ENCODE data around the gene RNF40. TPM values are rescaled to one million over a fixed set of nuclear protein-coding genes. Genes with fewer than 3 reads are reported as not detected.

The RNF40 gene
- total and polyA plus RNA-seq, 4 donors, result 54.1 to 103 (median 79.0) TPM

DNA sequence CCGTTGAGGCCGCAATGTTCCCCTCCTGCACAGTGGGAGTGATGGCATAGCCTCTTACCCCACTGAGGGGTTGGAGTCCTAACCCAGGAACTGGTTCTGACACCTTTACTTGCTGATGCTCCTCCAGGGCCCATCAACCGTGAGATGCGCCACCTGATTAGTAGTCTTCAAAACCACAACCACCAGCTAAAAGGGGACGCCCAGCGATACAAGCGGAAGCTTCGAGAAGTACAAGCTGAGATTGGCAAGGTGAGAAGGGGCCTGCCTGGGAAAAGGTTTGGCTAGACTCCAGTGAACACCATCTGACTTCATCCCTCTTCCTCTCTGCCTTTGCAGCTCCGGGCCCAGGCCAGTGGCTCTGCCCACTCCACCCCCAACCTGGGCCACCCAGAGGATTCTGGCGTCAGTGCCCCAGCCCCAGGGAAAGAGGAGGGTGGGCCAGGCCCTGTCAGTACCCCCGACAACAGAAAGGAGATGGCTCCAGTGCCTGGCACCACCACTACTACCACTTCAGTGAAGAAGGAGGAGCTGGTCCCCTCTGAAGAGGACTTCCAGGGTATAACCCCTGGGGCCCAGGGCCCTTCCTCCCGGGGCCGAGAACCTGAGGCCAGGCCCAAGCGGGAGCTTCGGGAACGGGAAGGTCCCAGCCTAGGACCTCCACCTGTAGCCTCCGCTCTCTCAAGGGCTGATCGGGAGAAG is 5.8 kb downstream of the RNF40 start:
- no peak overlapping the region for H3K27ac ChIP-seq (ENCODE audit: low read depth in 1 of 2, low read length in 1 of 2)
- H3K9me3 ChIP-seq (ENCODE audit: control insufficient read depth in 4 of 4, insufficient read depth in 3 of 4, low read length in 3 of 4), result no peaks in the 10 kb centered on the region
- TF ChIP-seq, protein P1, sequence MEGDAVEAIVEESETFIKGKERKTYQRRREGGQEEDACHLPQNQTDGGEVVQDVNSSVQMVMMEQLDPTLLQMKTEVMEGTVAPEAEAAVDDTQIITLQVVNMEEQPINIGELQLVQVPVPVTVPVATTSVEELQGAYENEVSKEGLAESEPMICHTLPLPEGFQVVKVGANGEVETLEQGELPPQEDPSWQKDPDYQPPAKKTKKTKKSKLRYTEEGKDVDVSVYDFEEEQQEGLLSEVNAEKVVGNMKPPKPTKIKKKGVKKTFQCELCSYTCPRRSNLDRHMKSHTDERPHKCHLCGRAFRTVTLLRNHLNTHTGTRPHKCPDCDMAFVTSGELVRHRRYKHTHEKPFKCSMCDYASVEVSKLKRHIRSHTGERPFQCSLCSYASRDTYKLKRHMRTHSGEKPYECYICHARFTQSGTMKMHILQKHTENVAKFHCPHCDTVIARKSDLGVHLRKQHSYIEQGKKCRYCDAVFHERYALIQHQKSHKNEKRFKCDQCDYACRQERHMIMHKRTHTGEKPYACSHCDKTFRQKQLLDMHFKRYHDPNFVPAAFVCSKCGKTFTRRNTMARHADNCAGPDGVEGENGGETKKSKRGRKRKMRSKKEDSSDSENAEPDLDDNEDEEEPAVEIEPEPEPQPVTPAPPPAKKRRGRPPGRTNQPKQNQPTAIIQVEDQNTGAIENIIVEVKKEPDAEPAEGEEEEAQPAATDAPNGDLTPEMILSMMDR (IDR thresholded peaks at IDR 0.05; ENCODE audit: control extremely low read depth, extremely low read depth), result no peak
- DNase-seq (no peak), ATAC-seq (ENCODE audit: insufficient read depth, low FRiP score) (no peak)
- no peak overlapping the region for H3K9ac ChIP-seq (ENCODE audit: insufficient read depth in 1 of 2, low read length in 2 of 2)
- no peaks in the 10 kb centered on the region for H3K27me3 ChIP-seq (ENCODE audit: control insufficient read depth in 3 of 3, insufficient read depth in 3 of 3, low read length in 2 of 3)
- 92 to 93% methylated on average over 17 to 18 of the region's 18 CpGs for WGBS, 2 donors
- H3K4me3 ChIP-seq, result no peak overlapping the region
- H3K36me3 ChIP-seq (ENCODE audit: control insufficient read depth in 4 of 4, insufficient read depth in 4 of 4, low read length in 4 of 4), result peaks cover 16 to 76% (median 64%) of the 10 kb centered on the region in 4 donors
- peaks cover 4 to 10% (median 6%) of the 10 kb centered on the region in 5 donors for H3K4me1 ChIP-seq (ENCODE audit: control insufficient read depth in 5 of 5, insufficient read depth in 5 of 5, low read length in 5 of 5)

DNA sequence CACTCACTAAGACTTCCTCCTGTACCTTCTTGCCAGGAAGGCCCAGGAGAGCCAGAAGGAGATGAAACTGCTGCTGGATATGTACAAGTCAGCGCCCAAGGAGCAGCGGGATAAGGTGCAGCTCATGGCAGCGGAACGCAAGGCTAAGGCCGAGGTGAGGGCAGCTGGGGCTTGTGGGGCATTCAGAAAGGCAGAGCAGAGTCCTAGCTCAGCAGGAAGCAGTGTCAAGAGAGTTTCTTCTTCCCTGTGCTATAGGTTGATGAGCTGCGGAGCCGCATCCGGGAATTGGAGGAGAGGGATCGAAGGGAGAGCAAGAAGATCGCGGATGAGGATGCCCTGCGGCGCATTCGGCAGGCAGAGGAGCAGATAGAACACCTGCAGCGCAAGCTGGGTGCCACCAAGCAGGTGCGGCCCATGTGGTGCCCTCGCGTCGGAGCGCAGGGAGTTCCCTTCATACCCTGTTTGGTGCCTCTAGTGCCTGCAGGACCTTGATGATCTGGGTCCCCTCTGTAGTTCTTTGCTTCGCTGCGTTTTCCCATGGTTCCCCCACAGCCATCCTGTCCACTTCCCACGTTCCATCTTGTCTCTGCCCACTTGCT is 6.6 kb downstream of the RNF40 start:
- no peak overlapping the region for H3K27ac ChIP-seq (ENCODE audit: low read depth in 1 of 2, low read length in 1 of 2)
- WGBS, 2 donors, result 97 to 98% methylated on average over 23 of the region's 23 CpGs
- peaks cover 0 to 2% (median 0%) of the 10 kb centered on the region in 5 donors for H3K4me1 ChIP-seq (ENCODE audit: control insufficient read depth in 5 of 5, insufficient read depth in 5 of 5, low read length in 5 of 5)
- DNase-seq (no peak), ATAC-seq (ENCODE audit: insufficient read depth, low FRiP score) (no peak)
- peaks cover 16 to 84% (median 64%) of the 10 kb centered on the region in 4 donors for H3K36me3 ChIP-seq (ENCODE audit: control insufficient read depth in 4 of 4, insufficient read depth in 4 of 4, low read length in 4 of 4)
- no peak overlapping the region for H3K4me3 ChIP-seq
- TF ChIP-seq, protein P1 (IDR thresholded peaks at IDR 0.05; ENCODE audit: control extremely low read depth, extremely low read depth), result no peak
- H3K27me3 ChIP-seq (ENCODE audit: control insufficient read depth in 3 of 3, insufficient read depth in 3 of 3, low read length in 2 of 3), result no peaks in the 10 kb centered on the region
- no peaks in the 10 kb centered on the region for H3K9me3 ChIP-seq (ENCODE audit: control insufficient read depth in 4 of 4, insufficient read depth in 3 of 4, low read length in 3 of 4)
- no peak overlapping the region for H3K9ac ChIP-seq (ENCODE audit: insufficient read depth in 1 of 2, low read length in 2 of 2)

DNA sequence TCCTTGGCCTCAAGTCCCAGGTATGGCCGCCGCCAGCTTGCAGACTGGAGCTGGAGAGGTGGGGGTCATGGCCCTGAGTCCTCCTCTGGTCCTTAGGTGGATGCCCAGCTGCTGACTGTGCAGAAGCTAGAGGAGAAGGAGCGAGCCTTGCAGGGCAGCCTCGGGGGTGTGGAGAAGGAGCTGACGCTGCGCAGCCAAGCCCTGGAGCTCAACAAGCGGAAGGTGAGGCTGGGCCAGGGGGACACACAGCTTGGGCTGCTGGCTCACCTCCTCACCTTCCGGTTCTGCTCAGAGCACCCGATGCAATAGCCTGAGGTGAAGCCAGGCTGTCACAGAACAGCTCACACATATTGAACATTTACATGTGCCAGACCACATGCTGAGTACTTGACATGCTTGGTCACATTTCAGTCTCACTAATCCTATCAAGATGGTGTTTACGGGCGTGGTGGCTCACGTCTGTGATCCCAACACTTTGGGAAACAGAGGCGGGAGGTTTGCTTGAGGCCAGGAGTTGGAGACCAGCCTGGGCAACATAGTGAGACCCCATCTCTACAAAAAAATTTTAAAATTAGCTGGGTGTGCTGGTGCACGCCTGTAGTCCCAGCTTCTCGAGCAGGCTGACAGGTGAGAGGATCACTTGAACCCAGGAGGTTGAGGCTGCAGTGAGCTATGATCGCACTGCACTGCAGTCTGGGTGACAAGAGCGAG is 7.4 kb downstream of the RNF40 start:
- TF ChIP-seq, protein P1 (IDR thresholded peaks at IDR 0.05; ENCODE audit: control extremely low read depth, extremely low read depth), result no peak
- no peaks in the 10 kb centered on the region for H3K9me3 ChIP-seq (ENCODE audit: control insufficient read depth in 4 of 4, insufficient read depth in 3 of 4, low read length in 3 of 4)
- no peaks in the 10 kb centered on the region for H3K27me3 ChIP-seq (ENCODE audit: control insufficient read depth in 3 of 3, insufficient read depth in 3 of 3, low read length in 2 of 3)
- no peak for DNase-seq
- WGBS, 2 donors, result 95 to 99% methylated on average over 17 of the region's 17 CpGs
- no peak overlapping the region for H3K27ac ChIP-seq (ENCODE audit: low read depth in 1 of 2, low read length in 1 of 2)
- peaks cover 16 to 85% (median 60%) of the 10 kb centered on the region in 4 donors for H3K36me3 ChIP-seq (ENCODE audit: control insufficient read depth in 4 of 4, insufficient read depth in 4 of 4, low read length in 4 of 4)
- H3K9ac ChIP-seq (ENCODE audit: insufficient read depth in 1 of 2, low read length in 2 of 2), result no peak overlapping the region
- H3K4me1 ChIP-seq (ENCODE audit: control insufficient read depth in 5 of 5, insufficient read depth in 5 of 5, low read length in 5 of 5), result no peaks in the 10 kb centered on the region
- no peak overlapping the region for H3K4me3 ChIP-seq
- no peak for ATAC-seq (ENCODE audit: insufficient read depth, low FRiP score)
